Nephron (organoid): ENCODE measurements around the gene USE1.

Experiments used
- H3K27ac Mint-ChIP-seq, 3 experiments: 2 replicates each; pipeline ENCODE4 v1.8.0; 2020; ENCODE audit warnings: mixed read lengths in 3 of 3, mild to moderate bottlenecking in 2 of 3, moderate library complexity in 1 of 3
- H3K27me3 Mint-ChIP-seq: 2 replicates; pipeline ENCODE4 v1.8.0; 2021; ENCODE audit warnings: low read depth, mild to moderate bottlenecking, moderate library complexity, mixed read lengths
- H3K36me3 Mint-ChIP-seq: 2 replicates; pipeline ENCODE4 v1.8.0; 2020; ENCODE audit warnings: low read depth, mixed read lengths
- H3K4me1 Mint-ChIP-seq: 2 replicates; pipeline ENCODE4 v1.8.0; 2020; ENCODE audit warnings: mixed read lengths
- H3K4me3 Mint-ChIP-seq, 3 experiments: 2 replicates each; pipeline ENCODE4 v1.8.0; 2020; ENCODE audit warnings: mild to moderate bottlenecking in 3 of 3, mixed read lengths in 3 of 3, moderate library complexity in 2 of 3
- H3K9me3 Mint-ChIP-seq: 2 replicates; pipeline ENCODE4 v1.8.0; 2020; ENCODE audit warnings: mixed read lengths
- CTCF ChIP-seq, 3 experiments: fragments of 200-600 bp; sonication (generic); IDR thresholded peaks; one replicate each; pipeline ENCODE4 v1.5.0; 2021; ENCODE audit warnings: antibody characterized with exemption in 3 of 3; ENCODE audit not compliant: unreplicated experiment in 3 of 3

The USE1 gene

GRCh38 chr19:17268754-17269153 is 53.6 kb downstream of the USE1 start:
- Mint-ChIP-seq H3K4me1 (peaks cover 14% of the 10 kb centered on the region), H3K4me3 (peak overlapping the region; percentile 69 to 86 (median 85)), H3K27ac (no peak overlapping the region), H3K36me3 (peaks cover 21% of the 10 kb centered on the region), H3K9me3 (no peaks in the 10 kb centered on the region), H3K27me3 (no peaks in the 10 kb centered on the region)
- TF ChIP-seq CTCF (IDR thresholded peaks at IDR 0.05; ENCODE audit: unreplicated experiment in 3 of 3) = no peak
